B cell (primary cell): ENCODE measurements around the gene PRUNE2. TPM values are rescaled to one million over a fixed set of nuclear protein-coding genes. Genes with fewer than 3 reads are reported as not detected.

ENCODE experiments used
- ATAC-seq: fragments of 200-7000 bp; cut with Tn5 transposase; one replicate; pipeline ENCODE4 v1.10.0; 2021; ENCODE audit warnings: low read depth, mild to moderate bottlenecking, moderate number of reproducible peaks, moderate library complexity
- CTCF ChIA-PET: fragments of 350-600 bp; sonication (Branson Sonifier 250); formaldehyde crosslinking; loops from one replicate; lab custom pipeline; 2021; ENCODE audit warnings: antibody characterized with exemption, inconsistent platforms; lab: Charles Lee
- POLR2A ChIA-PET: fragments of 350-600 bp; sonication (Branson Sonifier 250); formaldehyde crosslinking; loops from one replicate; lab custom pipeline; 2021; ENCODE audit warnings: antibody characterized with exemption; lab: Charles Lee
- DNase-seq: peaks from one replicate; pipeline ENCODE4 v3.0.0; 2013
- H2AFZ ChIP-seq: 2 replicates; pipeline ENCODE4 v1.6.1; 2012; ENCODE audit warnings: mild to moderate bottlenecking, low read depth, low read length; ENCODE audit not compliant: insufficient read depth, poor library complexity, severe bottlenecking
- H3K27ac ChIP-seq, 2 donors: 1 replicate in 1 of 2; 2 replicates in 1 of 2; pipeline ENCODE4 v1.5.1; 2012 to 2013; ENCODE audit warnings: low read length in 2 of 2, mild to moderate bottlenecking in 2 of 2, moderate library complexity in 1 of 2
- H3K27me3 ChIP-seq, 4 experiments: fragments of 200-600 bp in 1 of 4; sonication (generic) in 1 of 4; replicated peaks in 1 of 4; 1 replicate in 2 of 4; 2 replicates in 2 of 4; pipeline versions ENCODE4 v1.6.1 to v1.7.0; 2013 to 2016; ENCODE audit warnings: low read length in 3 of 4, mild to moderate bottlenecking in 2 of 4, mixed read lengths in 1 of 4, moderate library complexity in 1 of 4; ENCODE audit not compliant: insufficient read depth in 4 of 4, control insufficient read depth in 3 of 4; ENCODE audit errors: control extremely low read depth in 1 of 4
- H3K36me3 ChIP-seq, 2 experiments: replicated peaks in 1 of 2; 1 replicate in 1 of 2; 2 replicates in 1 of 2; pipeline versions ENCODE4 v1.6.1 to v1.7.1; 2013; ENCODE audit warnings: low read length in 1 of 2; ENCODE audit not compliant: insufficient read depth in 2 of 2, control insufficient read depth in 1 of 2; ENCODE audit errors: control extremely low read depth in 1 of 2, extremely low read depth in 1 of 2
- H3K4me1 ChIP-seq, 2 donors: fragments of 200-600 bp in 1 of 2; sonication (generic) in 1 of 2; 1 replicate in 1 of 2; 2 replicates in 1 of 2; pipeline versions ENCODE4 v1.5.1 to v1.6.1; 2013 to 2017; ENCODE audit warnings: low read length in 2 of 2; ENCODE audit not compliant: control insufficient read depth in 2 of 2, insufficient read depth in 2 of 2
- H3K4me2 ChIP-seq: replicated peaks from 2 replicates; pipeline ENCODE3; 2012; ENCODE audit warnings: mild to moderate bottlenecking, low read depth, low read length; ENCODE audit not compliant: poor library complexity, severe bottlenecking
- H3K4me3 ChIP-seq, 5 experiments: fragments of 200-600 bp in 1 of 5; sonication (generic) in 1 of 5; 1 replicate in 3 of 5; 2 replicates in 2 of 5; pipeline versions ENCODE4 v1.5.1 to v1.7.0; 2011 to 2016; ENCODE audit warnings: low read length in 4 of 5, mild to moderate bottlenecking in 4 of 5, low read depth in 2 of 5, control low read depth in 1 of 5, moderate library complexity in 1 of 5; ENCODE audit not compliant: insufficient read depth in 1 of 5; ENCODE audit errors: control extremely low read depth in 1 of 5, extremely low read depth in 1 of 5
- H3K79me2 ChIP-seq: fragments of 200-600 bp; sonication (generic); one replicate; pipeline ENCODE4 v1.6.0; 2016; ENCODE audit warnings: low read length; ENCODE audit not compliant: control insufficient read depth, insufficient read depth
- H3K9ac ChIP-seq: fragments of 200-600 bp; sonication (generic); 2 replicates; pipeline ENCODE4 v1.6.1; 2017; ENCODE audit warnings: mild to moderate bottlenecking, low read length, moderate library complexity
- H3K9me3 ChIP-seq, 3 donors: one replicate each; pipeline versions ENCODE4 v1.6.1 to v1.7.1; 2013; ENCODE audit warnings: low read length in 2 of 3; ENCODE audit not compliant: control insufficient read depth in 2 of 3, insufficient read depth in 1 of 3; ENCODE audit errors: control extremely low read depth in 1 of 3
- H4K20me1 ChIP-seq: 2 replicates; pipeline ENCODE4 v1.6.0; 2012; ENCODE audit warnings: mild to moderate bottlenecking, low read length; ENCODE audit not compliant: insufficient read depth, control insufficient read depth, poor library complexity, severe bottlenecking
- H3K27ac Mint-ChIP-seq: one replicate; pipeline ENCODE4 v1.8.0; 2021; ENCODE audit warnings: mixed read lengths
- H3K27me3 Mint-ChIP-seq: one replicate; pipeline ENCODE4 v1.8.0; 2021; ENCODE audit warnings: mixed read lengths
- H3K4me1 Mint-ChIP-seq: one replicate; pipeline ENCODE4 v1.8.0; 2021; ENCODE audit warnings: mixed read lengths
- H3K4me3 Mint-ChIP-seq: one replicate; pipeline ENCODE4 v1.8.0; 2021; ENCODE audit warnings: mixed read lengths
- H3K9me3 Mint-ChIP-seq: one replicate; pipeline ENCODE4 v1.8.0; 2022; ENCODE audit warnings: mixed read lengths; ENCODE audit not compliant: insufficient read depth
- EZH2 ChIP-seq: IDR thresholded peaks from 2 replicates; pipeline ENCODE4 v1.6.1; 2012; ENCODE audit warnings: borderline replicate concordance, low read depth, mild to moderate bottlenecking, moderate library complexity, low read length; ENCODE audit not compliant: insufficient read depth, poor library complexity, severe bottlenecking
- WGBS: methylation state at CpG from one replicate; pipeline ENCODE4 v1.1.5; 2013; ENCODE audit warnings: missing lambda C conversion rate; ENCODE audit not compliant: insufficient coverage; 5-methylcytosine and 5-hydroxymethylcytosine counted together
- intact Hi-C: fragments of 100-400 bp; cut with micrococcal nuclease; formaldehyde crosslinking; loops from one replicate; pipeline ENCODE4 v1.10.0; 2022
- polyA plus RNA-seq: library from polyadenylated mRNA; depleted of rRNA; stranded (reverse); fragments of >200 nt; gene quantifications from 2 replicates; pipeline ENCODE4 v1.2.3, GENCODE V29; 2012
- total RNA-seq, 2 donors: library from RNA; stranded (reverse); fragments of 120-200 nt in 1 of 2; gene quantifications; 1 replicate in 1 of 2; 2 replicates in 1 of 2; pipeline versions ENCODE4 v1.2.3 to v1.2.4, GENCODE V29; 2013 to 2022
- TF ChIP-seq, protein P1 (sequence below): fragments of 200-600 bp; IDR thresholded peaks from one replicate; pipeline ENCODE4 v1.8.0; 2022; ENCODE audit warnings: antibody characterized with exemption, mild to moderate bottlenecking

The PRUNE2 gene
- total and polyA plus RNA-seq, 2 donors (not counting 1 experiment from before 2014, with no cell fraction given): 0.12 TPM; not detected in 1

- Mint-ChIP-seq H3K4me1 (no peaks in the 10 kb centered on the region), H3K9me3 (no peaks in the 10 kb centered on the region), H3K27me3 (peaks cover 4% of the 10 kb centered on the region), H3K4me3 (no peak overlapping the region), H3K27ac (no peak overlapping the region)
- CTCF ChIA-PET: no interaction called here
- no peak for TF ChIP-seq EZH2
- TF ChIP-seq, protein P1, sequence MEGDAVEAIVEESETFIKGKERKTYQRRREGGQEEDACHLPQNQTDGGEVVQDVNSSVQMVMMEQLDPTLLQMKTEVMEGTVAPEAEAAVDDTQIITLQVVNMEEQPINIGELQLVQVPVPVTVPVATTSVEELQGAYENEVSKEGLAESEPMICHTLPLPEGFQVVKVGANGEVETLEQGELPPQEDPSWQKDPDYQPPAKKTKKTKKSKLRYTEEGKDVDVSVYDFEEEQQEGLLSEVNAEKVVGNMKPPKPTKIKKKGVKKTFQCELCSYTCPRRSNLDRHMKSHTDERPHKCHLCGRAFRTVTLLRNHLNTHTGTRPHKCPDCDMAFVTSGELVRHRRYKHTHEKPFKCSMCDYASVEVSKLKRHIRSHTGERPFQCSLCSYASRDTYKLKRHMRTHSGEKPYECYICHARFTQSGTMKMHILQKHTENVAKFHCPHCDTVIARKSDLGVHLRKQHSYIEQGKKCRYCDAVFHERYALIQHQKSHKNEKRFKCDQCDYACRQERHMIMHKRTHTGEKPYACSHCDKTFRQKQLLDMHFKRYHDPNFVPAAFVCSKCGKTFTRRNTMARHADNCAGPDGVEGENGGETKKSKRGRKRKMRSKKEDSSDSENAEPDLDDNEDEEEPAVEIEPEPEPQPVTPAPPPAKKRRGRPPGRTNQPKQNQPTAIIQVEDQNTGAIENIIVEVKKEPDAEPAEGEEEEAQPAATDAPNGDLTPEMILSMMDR: no peak
- H3K4me1 ChIP-seq: peaks cover 0 to under 1% of the 10 kb centered on the region in 2 donors
- ATAC-seq: no peak
- POLR2A ChIA-PET: no interaction called here
- H3K27ac ChIP-seq: no peak overlapping the region
- no peak for DNase-seq
- H3K27me3 ChIP-seq: no peaks in the 10 kb centered on the region
- no peak overlapping the region for H3K4me2 ChIP-seq
- no peak overlapping the region for H3K9ac ChIP-seq
- no peak overlapping the region for H2AFZ ChIP-seq
- no peaks in the 10 kb centered on the region for H3K79me2 ChIP-seq
- no peak overlapping the region for H3K4me3 ChIP-seq
- WGBS: 100% methylated on average over 4 of the region's 6 CpGs
- no peaks in the 10 kb centered on the region for H4K20me1 ChIP-seq
- H3K36me3 ChIP-seq: no peaks in the 10 kb centered on the region
- H3K9me3 ChIP-seq: no peaks in the 10 kb centered on the region
- intact Hi-C loops: no loop called here
Observed at GRCh38 chr9:76585487-76586389, 320.2 kb downstream of the PRUNE2 start.

- ATAC-seq: no peak
- Histone ChIP-seq H3K27me3 (no peaks in the 10 kb centered on the region), H3K9me3 (no peaks in the 10 kb centered on the region), H4K20me1 (no peaks in the 10 kb centered on the region), H3K9ac (no peak overlapping the region), H2AFZ (no peak overlapping the region), H3K36me3 (no peaks in the 10 kb centered on the region), H3K4me2 (no peak overlapping the region), H3K27ac (no peak overlapping the region), H3K4me3 (no peak overlapping the region), H3K4me1 (peaks cover 4 to 12% of the 10 kb centered on the region in 2 donors), H3K79me2 (no peaks in the 10 kb centered on the region)
- DNase-seq: no peak
- intact Hi-C loops: no loop called here
- peaks cover 15% of the 10 kb centered on the region for H3K27me3 Mint-ChIP-seq
- TF ChIP-seq, protein P1: no peak
- TF ChIP-seq EZH2: no peak
- no peaks in the 10 kb centered on the region for H3K9me3 Mint-ChIP-seq
- CTCF ChIA-PET: no interaction called here
- H3K4me1 Mint-ChIP-seq: peaks cover 12% of the 10 kb centered on the region
- 91% methylated on average over 7 of the region's 7 CpGs for WGBS
- no peak overlapping the region for H3K4me3 Mint-ChIP-seq
- POLR2A ChIA-PET: no interaction called here
- H3K27ac Mint-ChIP-seq: no peak overlapping the region
Observed at GRCh38 chr9:76583256-76583655, 322.7 kb downstream of the PRUNE2 start.
